GM12878 (cell line): Measurements from ENCODE around the gene TMBIM6.

Source experiments
- CTCF ChIP-seq, 3 experiments: IDR thresholded peaks in 2 of 3; conservative IDR thresholded peaks in 1 of 3; 2 replicates each; pipeline ENCODE4 v1.5.1; 2011; ENCODE audit warnings: low read depth in 3 of 3, low read length in 3 of 3, mild to moderate bottlenecking in 3 of 3, control low read depth in 2 of 3, moderate library complexity in 2 of 3, inconsistent platforms in 1 of 3, mixed read lengths in 1 of 3; ENCODE audit not compliant: control insufficient read depth in 2 of 3, insufficient read depth in 1 of 3; ENCODE audit errors: extremely low read depth in 1 of 3
- EZH2 ChIP-seq: IDR thresholded peaks from 2 replicates; pipeline ENCODE4 v1.6.1; 2012; ENCODE audit warnings: low read depth, mild to moderate bottlenecking, control low read depth, inconsistent platforms, low read length, borderline replicate concordance; ENCODE audit not compliant: control insufficient read depth
- POLR2AphosphoS2 ChIP-seq: IDR thresholded peaks from 2 replicates; pipeline ENCODE4 v1.6.1; 2011; ENCODE audit warnings: low read depth, mild to moderate bottlenecking, low read length, improper control_type of control experiment, moderate library complexity

DNA sequence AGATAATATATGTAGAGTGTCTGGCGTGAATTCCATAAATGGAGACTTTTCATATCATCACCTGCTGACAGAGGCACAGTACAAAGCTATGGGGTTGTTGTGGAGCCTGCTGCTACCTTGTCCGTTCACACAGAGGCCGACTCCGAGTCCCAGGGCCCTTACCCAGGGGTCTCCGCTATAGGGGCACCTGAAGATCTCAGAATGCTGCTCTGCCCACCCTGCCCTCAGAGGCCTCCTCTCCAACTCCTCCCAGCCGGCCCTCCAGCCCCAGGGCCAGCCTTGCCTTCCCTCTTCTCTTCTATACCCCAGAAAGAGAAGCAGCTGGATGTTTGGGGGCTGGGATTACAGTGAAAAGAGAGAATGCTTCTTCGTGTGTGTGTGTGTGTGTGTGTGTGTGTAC lies 65.5 kb downstream of the TMBIM6 start:
- TF ChIP-seq EZH2 (no peak), POLR2AphosphoS2 (no peak), CTCF (IDR thresholded peaks at IDR 0.05 in 2 of 3, conservative IDR thresholded peaks at IDR 0.05 in 1 of 3; ENCODE audit: control insufficient read depth in 2 of 3, extremely low read depth in 1 of 3, insufficient read depth in 1 of 3, low read depth in 3 of 3, low read length in 3 of 3) (no peak)
